GM18505 (cell line): ENCODE measurements around the gene PYDC2.

Source experiments
- ATAC-seq: cut with Tn5 transposase; IDR thresholded peaks from one replicate; pipeline ENCODE4 v1.9.1; 2021; ENCODE audit not compliant: unreplicated experiment
- POLR2A ChIP-seq: IDR thresholded peaks from 4 replicates; pipeline ENCODE4 v1.6.1; 2011; ENCODE audit warnings: borderline replicate concordance; ENCODE audit not compliant: insufficient read depth, insufficient read length; ENCODE audit errors: extremely low read depth

Gene PYDC2

GRCh38 chr3:191492601-191493000, 31.6 kb downstream of the PYDC2 start:
- no peak for TF ChIP-seq POLR2A
- no peak for ATAC-seq

- TF ChIP-seq POLR2A = no peak
- ATAC-seq = no peak
These were observed 32.4 kb downstream of the PYDC2 start for GRCh38 chr3:191493336-191493735.

GRCh38 chr3:191499307-191500080, 38.5 kb downstream of the PYDC2 start:
- TF ChIP-seq POLR2A = no peak
- ATAC-seq = no peak

- no peak for TF ChIP-seq POLR2A
- no peak for ATAC-seq
These were observed 39.9 kb downstream of the PYDC2 start for GRCh38 chr3:191500892-191501291.

- TF ChIP-seq POLR2A = no peak
- no peak for ATAC-seq
These were observed 41.6 kb downstream of the PYDC2 start for GRCh38 chr3:191502583-191502982.

GRCh38 chr3:191509078-191509477, 48.1 kb downstream of the PYDC2 start:
- no peak for TF ChIP-seq POLR2A
- ATAC-seq = no peak
